ENCODE data around the gene ABLIM1. TPM values are rescaled to one million over a fixed set of nuclear protein-coding genes. Genes with fewer than 3 reads are reported as not detected.

Gene ABLIM1
- total and polyA plus RNA-seq, 8 donors, result 13.3 to 44.5 (median 33.3) TPM

DNA sequence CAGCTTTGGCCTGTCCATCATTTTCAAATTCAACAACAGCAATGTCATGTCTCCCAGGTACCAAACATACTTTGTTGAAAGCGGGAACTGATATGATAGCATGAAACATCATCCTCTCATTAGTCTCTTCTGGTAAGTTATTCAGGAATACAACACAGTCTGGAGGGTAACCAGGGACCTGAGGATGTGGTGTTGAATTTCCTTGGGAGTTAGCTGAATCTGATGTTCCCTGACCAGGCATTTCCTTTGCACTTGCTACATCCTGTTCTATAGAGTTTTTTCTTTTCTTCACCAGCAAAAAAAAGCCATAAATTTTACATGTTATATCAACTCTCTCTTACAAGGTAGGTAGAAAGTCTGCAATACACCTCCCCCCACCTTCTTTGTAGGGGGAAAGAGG lies 156.0 kb downstream of the ABLIM1 start:
- no peaks in the 10 kb centered on the region for H3K9me3 ChIP-seq
- H3K27me3 ChIP-seq, result no peaks in the 10 kb centered on the region
- ATAC-seq (no peak), FAIRE-seq (no peak), DNase-seq (no peak)
- H3K27ac ChIP-seq, result no peak overlapping the region
- intact Hi-C loops (cut with DNase I), result no loop called here
- H3K4me1 ChIP-seq, result peaks cover 8 to 17% (median 16%) of the 10 kb centered on the region in 3 donors
- TF ChIP-seq CTCF (IDR thresholded peaks at IDR 0.05), result no peak
- 99 to 100% methylated on average over 1 of the region's 1 CpG for WGBS, 2 donors
- no peaks in the 10 kb centered on the region for H3K36me3 ChIP-seq
- no peak overlapping the region for H3K4me3 ChIP-seq

DNA sequence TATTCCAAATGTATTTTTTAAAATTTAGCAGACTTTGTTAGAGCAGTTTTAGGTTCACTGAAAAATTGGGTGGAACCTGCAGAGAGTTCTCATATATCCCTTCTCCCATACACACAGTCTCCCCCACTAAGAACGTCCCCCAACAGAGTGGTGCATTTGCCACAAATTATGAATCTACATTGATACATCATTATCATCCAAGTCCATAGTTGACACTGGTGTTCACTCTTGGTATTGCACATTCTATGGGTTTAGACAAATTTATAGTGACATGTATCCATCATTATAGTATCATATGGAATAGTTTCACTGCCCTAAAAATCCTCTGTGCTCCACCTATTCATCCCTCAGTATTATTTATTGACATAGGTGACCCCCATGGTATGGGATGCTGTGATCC lies 156.4 kb downstream of the ABLIM1 start:
- intact Hi-C loops (cut with DNase I), result no loop called here
- Histone ChIP-seq H3K4me1 (peaks cover 6 to 13% (median 12%) of the 10 kb centered on the region in 3 donors), H3K36me3 (no peaks in the 10 kb centered on the region), H3K27me3 (no peaks in the 10 kb centered on the region), H3K4me3 (no peak overlapping the region), H3K9me3 (no peaks in the 10 kb centered on the region), H3K27ac (no peak overlapping the region)
- DNase-seq (no peak), FAIRE-seq (no peak), ATAC-seq (no peak)
- 96 to 100% methylated on average over 1 of the region's 1 CpG for WGBS, 2 donors
- TF ChIP-seq CTCF (IDR thresholded peaks at IDR 0.05), result no peak

DNA sequence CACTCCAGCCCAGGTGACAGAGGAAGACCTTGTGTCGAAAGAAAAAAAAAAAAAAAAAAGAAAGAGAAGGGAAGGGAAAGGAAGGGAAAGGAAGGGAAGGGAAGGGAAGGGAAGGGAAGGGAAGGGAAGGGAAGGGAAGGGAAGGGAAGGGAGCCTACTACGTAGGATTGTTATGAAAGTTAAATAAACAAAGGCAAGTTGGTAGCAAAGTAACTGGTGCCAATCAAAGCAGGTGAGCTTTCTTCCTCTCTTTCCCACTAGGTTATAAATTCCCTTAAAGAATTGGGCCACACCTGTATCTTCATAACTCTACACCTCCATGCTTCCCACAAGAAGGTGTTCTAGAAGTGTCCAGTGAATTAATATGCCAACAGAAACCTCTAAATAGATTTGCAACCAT lies 157.4 kb downstream of the ABLIM1 start:
- Histone ChIP-seq H3K4me3 (no peak overlapping the region), H3K4me1 (peaks cover 4 to 9% (median 6%) of the 10 kb centered on the region in 3 donors), H3K36me3 (no peaks in the 10 kb centered on the region), H3K27ac (no peak overlapping the region), H3K27me3 (no peaks in the 10 kb centered on the region), H3K9me3 (no peaks in the 10 kb centered on the region)
- intact Hi-C loops (cut with DNase I), result no loop called here
- FAIRE-seq (no peak), DNase-seq (no peak), ATAC-seq (peak in 2 of 4 donors; percentile 8 to 54)
- 39 to 55% methylated on average over 1 to 2 of the region's 2 CpGs for WGBS, 2 donors
- TF ChIP-seq CTCF (IDR thresholded peaks at IDR 0.05), result no peak

- no peaks in the 10 kb centered on the region for H3K27me3 ChIP-seq
- no peaks in the 10 kb centered on the region for H3K36me3 ChIP-seq
- no peaks in the 10 kb centered on the region for H3K9me3 ChIP-seq
- DNase-seq (no peak), FAIRE-seq (no peak), ATAC-seq (peak in 3 of 4 donors; percentile 17 to 72 (median 69))
- no peak overlapping the region for H3K4me3 ChIP-seq
- H3K4me1 ChIP-seq, result peaks cover 0 to 2% (median 0%) of the 10 kb centered on the region in 3 donors
- WGBS, 2 donors, result 87 to 91% methylated on average over 8 of the region's 8 CpGs
- intact Hi-C loops (cut with DNase I), result no loop called here
- TF ChIP-seq CTCF (IDR thresholded peaks at IDR 0.05), result no peak
- H3K27ac ChIP-seq, result no peak overlapping the region
These were observed 158.4 kb downstream of the ABLIM1 start for GRCh38 chr10:114499630-114500190.

- H3K4me1 ChIP-seq, result no peaks in the 10 kb centered on the region
- H3K4me3 ChIP-seq, result no peak overlapping the region
- FAIRE-seq (no peak), ATAC-seq (no peak), DNase-seq (no peak)
- no peak for TF ChIP-seq CTCF (IDR thresholded peaks at IDR 0.05)
- H3K36me3 ChIP-seq, result no peaks in the 10 kb centered on the region
- H3K9me3 ChIP-seq, result no peaks in the 10 kb centered on the region
- intact Hi-C loops (cut with DNase I), result no loop called here
- no peaks in the 10 kb centered on the region for H3K27me3 ChIP-seq
- no peak overlapping the region for H3K27ac ChIP-seq
- WGBS, 2 donors, result 84 to 87% methylated on average over 2 of the region's 2 CpGs
These were observed 159.0 kb downstream of the ABLIM1 start for GRCh38 chr10:114499116-114499515.

All from pancreas (tissue), 10 donors.